DMS 273 treated with DMSO at 0.1 percent for 48 hours (cell line): ENCODE measurements around the gene TNRC6C.
"Not testable (repeated sequence)": the region's sequence is repeated elsewhere in the genome, so short reads cannot be mapped to it uniquely, and the experiment has no call there.

ENCODE experiments used
- DNase-seq: peaks from one replicate; lab custom pipeline; 2025; lab: John Stamatoyannopoulos, UW

TNRC6C gene

DNA sequence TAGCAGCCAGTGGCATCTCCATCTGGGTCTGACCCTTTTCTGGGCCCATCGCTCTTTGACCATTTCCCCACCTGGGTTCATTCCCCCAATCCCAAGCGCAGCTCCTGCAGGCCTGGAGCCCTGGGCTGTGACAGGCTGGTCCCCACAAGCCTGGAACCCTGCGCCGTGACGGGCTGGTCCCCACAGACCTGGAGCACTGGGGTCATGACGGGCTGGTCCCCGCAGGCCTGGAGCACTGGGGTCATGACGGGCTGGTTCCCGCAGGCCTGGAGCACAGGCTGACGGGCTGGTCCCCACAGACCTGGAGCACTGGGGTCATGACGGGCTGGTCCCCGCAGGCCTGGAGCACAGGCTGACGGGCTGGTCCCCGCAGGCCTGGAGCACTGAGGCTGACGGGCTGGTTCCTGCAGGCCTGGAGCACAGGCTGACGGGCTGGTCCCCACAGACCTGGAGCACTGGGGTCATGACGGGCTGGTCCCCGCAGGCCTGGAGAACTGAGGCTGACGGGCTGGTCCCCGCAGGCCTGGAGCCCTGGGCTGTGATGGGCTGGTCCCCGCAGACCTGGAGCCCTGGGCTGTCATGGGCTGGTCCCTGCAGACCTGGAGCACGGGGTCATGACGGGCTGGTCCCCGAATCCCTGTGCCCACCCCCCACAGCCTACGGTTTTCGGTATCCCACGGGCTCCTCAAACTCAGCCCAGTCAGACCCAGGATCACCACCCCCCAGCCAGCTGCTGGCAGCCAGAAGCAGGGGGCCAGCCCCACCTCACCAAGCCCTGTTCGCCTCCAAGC is 153.4 kb downstream of the TNRC6C start:
- no peak for DNase-seq

DNA sequence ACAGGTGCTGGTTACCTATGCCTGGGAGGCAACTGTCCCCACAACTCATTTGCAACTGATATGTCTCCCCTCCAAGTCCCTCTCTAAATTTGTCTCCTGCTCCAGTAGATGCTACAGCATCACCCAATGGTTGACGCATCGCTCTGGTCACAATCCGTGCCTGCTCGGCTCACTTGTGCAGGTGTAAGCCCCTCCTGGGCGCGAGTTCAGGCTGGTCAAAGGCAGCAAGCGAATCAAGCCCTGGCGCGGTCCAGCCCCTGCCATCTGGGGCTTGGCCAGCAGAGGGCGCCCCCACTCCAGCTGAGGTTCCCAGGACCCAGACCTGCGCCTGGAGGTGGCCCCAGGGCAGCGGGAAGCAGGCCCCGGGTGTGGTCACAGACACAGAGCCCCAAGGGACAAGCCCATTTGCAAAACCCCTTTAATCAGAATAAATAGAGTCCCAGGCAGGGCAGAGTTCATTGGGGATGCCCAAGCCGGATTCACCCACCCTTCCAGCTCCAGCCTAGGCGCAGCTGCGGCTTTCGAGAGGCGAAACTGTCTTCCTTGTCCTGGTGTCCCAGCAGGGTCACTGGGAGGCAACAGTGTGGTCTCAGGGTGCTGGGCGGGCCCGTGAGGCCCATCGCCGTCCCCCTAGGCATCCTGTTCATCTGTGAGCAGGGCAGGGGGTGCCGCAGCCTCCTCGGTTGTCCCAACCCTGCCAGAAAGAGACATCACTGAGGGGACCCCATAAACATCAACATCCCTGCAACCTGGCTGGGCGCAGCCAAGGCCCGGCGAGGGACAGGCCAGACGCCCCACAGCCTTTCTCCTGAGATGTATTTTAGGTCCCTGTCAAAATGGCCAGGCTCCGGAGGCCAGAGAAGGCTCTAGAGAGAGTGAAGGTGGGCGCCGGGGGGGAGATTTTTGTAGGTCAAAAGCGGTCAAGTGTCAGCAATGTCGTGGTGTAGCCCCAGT is 154.3 kb downstream of the TNRC6C start:
- DNase-seq: no peak

DNA sequence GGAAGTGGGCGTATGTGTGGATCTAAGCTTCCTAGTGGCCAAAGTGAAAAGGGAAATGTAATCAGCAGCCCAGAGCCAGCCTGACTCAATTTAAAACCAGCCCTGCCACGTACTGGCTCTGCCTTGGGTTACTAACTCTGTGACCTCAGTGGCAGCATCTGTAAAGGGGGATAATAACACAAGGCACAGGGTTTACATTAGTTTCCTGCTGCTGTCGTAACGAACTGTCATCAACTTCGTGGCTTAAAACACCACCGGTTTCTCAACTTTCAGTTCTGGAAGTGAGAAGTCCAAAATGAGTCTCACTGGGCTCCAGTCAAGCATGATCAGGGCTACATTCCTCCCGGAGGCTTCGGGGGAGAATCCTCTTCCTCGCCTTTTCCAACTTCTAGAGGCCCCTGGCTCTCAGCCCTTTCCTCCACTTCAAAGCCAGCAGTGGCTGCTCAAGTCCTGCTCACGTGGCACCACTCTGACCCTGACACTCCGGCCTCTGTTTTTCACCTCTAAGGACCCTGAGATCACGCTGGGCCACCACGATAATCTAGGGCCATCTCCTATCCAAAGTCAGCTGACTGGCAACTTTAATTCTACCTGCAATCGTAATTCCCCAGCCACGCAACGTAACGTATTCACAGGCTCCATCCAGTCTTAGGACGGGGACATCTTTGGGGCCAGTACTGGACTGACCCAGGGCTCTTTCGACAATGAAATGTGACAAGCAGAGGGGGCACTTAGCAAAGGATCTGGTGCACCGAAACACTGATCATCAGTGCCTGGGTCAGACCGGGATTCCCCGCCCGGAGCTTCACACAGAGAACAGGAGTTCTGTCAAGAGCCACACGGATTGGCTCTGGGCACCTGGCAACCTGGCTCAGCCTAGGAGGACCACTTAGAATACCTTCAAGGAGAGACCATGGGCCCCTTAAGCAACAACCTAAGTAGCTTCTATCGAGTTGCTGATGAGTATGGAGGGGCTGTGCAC is 155.6 kb downstream of the TNRC6C start:
- DNase-seq: no peak

DNA sequence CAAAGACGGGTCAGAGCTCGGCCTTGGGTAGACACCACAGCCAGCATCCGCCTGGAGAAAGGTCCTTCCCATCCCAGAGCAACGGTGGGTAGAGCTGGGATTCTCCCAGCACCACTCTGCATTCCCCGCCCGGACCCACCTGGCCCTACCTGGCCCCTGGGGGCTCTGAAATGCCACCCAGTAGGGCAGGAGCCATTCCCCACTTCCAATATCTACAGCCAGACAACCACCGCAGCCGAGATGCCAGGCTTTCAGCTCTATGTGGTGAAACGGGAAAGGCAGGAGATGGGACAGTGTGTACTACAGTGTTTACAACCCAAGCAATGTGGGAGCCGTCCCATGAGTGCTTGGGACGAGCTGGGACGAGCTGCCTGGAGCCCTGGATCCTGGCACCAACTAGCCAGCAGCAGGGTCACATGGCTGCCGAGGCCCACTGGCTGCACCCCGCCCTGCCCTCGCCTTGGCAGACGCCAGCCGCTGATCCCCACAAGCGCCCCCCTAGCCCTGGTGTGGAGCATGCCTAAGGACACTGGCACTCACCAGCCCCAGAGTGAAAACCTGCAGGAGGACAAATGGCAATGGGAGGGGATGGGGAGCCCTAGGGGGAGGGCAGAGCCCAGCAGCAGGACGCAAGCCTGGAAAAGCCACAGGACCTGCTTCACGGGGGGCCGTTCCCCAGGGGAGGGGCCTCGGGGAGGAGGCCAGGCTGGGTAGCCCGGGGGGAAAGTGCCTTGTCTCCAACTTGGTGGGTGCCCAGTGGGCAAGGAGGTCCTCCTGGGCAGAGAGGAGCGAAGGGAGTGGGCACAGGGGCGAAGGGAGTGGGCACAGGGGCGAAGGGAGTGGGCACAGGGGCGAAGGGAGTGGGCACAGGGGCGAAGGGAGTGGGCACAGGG is 156.6 kb downstream of the TNRC6C start:
- DNase-seq: no peak

DNA sequence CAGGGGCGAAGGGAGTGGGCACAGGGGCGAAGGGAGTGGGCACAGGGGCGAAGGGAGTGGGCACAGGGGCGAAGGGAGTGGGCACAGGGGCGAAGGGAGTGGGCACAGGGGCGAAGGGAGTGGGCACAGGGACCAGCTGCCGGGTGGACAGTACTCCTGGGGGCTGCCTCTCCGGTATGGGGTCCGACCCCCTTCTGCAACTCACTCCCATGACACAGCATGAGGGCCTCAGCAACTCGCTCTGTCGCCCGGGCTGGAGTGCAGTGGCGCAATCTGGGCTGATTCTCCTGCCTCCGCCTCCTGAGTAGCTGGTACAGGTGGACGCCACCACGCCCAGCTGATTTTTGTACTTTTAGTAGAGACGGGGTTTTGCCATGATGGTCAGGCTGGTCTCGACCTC is 157.3 kb downstream of the TNRC6C start:
- not testable (repeated sequence) for DNase-seq

DNA sequence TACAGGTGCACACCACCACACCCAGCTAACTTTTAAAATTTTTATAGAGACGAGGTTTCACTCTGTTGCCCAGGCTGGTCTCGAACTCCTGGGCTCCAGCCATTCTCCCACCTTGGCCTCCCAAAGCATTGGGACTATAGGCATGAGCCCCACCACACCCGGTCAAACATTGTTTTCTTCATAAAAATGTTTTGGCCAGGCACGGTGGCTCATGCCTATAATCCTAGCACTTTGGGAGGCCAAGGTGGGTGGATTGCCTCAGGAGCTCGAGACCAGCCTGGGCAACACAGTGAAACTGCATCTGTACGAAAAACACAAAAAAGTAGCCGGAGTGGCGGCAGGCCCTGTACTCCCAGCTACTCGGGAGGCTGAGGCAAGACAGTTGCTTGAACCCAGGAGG is 157.9 kb downstream of the TNRC6C start:
- DNase-seq: no peak

DNA sequence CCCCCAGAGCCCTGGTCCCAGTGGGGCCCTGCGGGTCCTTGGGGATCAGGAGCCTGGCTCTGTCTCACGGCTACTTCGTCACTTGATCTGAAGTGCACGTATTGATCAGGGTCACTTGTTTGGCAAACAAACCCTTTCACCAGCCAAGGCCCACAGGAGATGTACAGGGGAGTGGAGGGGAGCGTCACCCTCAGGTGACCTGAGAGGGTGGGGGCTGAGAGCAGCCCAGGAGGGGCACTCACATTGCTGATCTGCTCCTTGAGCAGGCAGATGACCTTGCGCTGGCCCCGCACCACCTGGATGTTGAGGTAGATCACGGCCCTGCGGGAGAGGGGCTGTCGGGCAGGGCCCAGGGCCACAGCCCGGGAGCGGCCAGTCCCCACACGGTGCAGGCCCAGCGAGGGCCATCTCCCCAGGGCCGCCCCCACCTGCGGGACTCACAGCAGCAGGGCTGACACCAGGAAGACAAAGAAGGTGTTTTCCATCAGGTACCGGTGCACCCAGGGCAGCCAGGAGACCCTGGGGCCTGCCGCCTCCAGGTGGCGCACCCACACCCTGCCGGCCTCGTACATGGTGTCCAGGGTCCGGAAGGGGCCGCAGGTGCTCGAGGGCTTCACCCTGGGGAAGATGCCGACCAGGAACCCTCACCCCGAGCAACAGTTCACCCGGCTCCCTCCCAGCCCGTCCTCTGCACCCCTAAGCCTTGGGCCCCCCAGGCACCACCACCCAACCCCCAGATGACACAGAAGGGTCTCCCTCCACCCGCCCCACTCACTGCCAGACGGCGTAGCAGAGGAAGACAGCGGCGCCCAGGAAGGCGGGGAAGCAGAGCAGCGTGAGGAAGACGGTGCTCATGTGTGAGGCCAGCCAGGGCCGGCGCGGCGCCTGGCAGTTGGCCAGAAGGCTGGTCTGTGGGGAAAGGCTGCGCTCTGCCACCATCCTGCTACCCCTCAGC is 158.8 kb downstream of the TNRC6C start:
- peak; percentile 19 for DNase-seq

DNA sequence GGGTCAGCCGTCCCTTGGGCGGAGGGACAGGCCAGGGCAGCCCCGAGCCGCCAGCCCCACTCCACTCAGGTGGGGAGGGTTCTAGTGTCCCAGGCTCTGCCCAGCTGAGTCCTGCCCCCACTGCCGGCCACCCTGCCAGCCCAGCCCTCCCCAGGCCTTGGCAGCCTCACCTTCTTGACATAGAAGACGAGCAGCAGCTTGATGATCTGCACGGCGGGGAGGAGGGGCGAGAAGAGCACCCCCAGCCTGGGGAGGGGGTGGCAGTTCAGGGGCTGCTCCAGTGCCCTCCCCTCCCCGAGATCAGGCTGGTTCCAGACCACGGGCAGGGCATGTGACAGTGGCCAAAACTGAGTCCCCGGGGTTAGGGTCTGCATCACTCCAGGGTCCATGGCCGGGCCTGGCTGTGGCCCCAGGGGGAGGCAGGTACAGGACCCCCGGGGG is 160.3 kb downstream of the TNRC6C start:
- DNase-seq: no peak

DNA sequence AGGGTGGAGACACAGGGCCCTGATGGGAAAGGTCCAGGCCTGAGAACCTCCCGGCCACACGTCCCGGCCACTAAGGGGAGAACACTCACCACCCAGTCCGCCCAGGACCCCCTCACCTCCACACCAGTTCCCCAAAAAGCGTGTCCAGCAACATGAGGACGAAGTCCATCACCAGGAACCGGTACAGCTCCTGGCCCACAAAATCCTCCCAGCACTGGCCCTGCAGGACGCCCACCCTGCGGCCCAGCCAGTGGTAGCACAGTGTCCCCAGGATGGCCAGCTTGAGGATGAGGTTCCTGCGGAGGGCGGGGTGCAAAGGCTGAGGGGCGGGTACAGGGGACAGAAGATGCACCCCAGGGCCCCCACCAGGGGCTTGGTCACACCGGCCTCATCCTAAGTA is 162.0 kb downstream of the TNRC6C start:
- DNase-seq: no peak

DNA sequence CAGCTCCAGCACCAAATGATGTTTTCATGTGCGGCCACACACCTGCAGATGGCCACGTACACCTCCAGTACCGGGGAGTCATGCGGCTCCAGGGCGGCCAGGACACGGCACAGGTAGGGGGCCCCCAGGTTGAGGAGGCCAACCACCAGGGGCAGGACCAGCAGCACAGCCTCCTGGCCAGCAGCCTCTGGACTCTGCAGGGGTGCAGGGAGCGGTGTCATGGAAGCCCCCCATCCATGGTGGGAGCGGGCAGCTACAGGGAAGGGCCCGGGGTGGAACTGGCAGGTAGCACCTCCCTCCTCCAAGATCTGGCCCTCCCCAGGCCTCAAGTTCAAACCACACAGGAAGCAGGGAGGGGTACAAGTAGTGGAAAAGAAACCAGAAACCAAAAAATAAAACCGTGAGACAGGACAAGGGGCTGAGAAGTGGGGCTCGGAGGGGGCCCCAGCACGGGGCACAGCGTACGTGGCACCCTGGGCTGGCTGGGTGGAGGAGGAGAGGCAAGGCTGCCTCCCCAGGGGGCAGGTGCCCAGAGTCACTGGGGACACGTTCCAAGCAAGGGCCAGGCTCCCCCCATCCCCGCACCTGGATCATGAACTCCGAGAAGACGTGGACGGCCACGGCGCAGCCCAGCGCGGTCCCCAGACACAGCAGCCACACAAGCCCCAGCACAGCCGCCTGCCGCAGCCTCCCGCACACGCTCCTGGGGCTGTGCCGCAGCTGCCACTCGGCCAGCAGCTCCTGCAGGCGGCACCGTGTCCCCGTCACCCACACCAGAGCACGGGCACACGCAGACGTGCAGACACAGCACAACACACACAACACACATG is 162.7 kb downstream of the TNRC6C start:
- no peak for DNase-seq

DNA sequence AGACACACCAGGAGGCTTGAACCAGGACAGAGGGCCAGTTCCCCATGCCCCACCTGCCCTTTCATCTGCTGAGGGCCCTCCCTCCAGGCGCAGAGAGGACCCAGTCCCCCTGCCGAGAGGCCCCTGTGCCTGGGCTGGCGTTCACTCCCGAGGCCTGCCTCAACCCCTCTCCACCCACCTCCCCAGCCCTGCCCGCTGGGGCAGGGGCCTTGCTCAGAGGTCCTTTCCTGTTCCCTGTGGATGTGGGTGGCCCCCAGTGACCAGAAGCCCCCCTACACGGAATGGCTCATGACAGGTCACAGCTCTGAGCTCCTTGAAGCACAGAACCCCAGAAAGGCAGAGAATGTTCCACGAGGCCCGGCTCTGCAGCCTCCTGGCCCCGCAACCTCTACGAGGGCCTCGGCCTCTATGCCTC is 163.3 kb downstream of the TNRC6C start:
- DNase-seq: no peak

DNA sequence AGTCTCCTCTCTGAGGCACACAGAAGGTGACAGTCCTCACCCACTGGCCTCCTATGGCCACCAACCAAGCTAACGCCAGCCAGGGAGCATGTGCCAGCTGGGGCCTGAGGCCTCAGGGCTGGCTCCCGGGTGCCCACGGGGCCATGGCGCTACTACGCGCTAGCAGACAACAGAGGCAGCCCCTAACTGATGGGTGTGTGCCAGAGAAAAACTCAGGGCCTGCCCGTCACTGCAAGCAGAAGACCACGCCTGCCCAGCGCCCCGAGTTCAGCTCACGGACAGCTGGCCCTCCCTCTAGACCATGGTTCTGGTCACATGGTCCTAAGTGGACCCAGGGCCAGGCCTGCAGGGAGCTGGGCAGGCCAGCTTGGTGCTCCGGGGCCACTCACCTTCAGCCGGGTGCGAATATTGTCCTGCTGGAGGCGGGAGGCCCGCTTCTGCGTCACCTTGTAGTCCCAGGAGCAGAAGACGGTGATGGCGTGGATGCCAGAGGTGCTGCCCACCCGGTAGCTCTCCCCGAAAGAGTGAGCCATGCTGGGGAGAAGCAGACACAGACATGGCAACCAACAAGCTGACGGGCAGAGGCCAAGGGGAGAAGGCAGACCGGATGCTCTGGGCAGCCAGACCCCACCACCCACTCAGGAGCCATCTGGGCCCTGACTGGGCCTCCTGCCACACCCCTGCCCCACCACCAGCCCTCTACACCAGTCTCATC is 163.9 kb downstream of the TNRC6C start:
- no peak for DNase-seq

DNA sequence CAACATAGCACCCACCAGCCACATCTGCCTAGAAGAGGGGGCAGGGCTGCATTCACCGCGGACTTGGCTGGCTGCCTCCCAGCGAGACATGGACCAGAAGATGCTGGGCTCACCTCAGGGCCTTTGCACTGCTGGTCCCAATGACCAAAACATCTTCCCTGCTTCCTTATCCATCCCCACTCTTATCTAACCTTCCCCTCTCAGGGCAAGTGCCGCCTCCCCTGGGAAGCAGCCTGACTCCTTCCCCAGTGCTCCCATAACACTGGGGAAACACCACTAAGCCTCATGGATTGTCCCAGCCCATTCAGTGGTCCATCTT is 164.4 kb downstream of the TNRC6C start:
- no peak for DNase-seq

DNA sequence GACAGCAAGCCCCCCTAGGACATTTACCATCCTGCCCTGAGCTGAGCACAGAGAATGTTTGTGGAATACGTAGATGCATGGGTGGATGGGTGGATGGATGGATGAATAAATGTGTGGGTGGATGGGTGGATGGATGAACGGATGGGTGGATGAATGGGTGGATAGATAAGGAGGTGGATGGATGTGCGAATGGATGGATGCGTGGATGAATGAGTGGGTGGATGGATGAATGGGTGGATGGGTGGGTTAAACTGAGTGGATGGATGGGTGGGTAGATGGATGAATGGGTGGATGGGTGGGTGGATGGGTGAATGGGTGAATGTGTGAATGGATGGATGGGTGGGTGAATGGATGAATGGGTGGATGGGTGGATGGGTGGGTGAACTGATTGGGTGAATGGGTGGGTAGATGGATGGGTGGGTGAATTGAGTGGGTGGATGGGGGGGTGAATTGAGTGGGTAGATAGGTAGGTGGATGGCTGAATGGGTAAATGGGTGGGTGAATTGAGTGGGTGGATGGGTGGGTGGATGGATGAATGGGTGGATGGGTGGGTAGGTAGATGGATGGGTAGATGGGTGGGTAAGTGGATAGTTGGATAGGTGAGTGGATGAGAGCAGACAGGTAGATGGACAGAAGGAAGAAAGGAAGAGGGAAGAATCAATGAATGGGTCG is 164.9 kb downstream of the TNRC6C start:
- DNase-seq: no peak

DNA sequence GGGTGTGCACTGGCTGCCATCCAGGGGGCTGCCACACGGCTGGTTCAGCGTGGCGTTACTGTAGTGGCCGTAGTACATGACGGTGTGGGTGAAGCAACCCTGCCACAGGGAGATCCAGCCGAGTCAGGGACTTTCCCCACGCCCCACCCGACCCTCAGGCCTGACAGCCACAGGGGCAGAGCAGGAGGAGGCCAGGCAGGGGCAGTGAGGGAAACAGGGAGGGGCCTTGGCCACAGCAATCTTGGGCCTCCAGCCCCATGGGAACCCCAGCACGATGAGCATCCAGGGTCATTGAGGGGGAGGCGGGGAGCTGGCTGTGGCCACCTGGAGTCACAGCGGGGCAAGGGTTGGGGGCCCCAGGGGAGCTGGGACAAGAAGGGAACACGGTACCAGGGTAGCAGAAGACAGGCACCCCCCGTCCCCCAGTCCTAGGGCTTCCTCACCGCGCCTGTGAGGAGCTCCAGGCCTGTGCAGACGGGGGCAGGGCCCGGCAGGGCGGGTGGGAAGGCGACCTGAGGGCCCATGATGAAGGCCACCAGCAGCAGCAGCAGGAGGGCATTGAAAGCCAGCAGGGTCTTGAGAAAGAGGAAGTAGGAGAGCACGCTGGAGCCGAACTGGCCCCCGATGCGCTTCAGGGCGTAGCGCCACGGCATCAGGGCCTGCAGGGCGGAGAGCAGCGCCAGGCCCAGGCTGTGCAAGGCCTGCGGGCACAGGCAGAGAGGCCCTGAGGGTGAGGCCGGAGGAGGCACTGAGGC is 165.8 kb downstream of the TNRC6C start:
- no peak for DNase-seq

DNA sequence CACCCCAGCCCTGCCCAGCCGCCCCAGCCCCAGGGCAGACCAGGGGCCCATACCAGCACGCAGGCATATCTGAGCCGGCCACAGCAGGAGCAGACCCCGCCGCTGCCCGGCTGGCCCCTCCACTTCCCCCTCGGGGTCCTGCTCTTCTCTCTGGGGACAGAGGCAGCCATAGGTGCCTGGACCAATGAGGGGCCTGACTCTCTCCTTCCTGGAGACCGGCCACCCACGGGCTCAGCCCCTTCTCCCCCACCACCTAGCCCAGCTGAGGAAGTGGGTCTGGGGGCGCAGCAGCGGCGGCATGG is 166.3 kb downstream of the TNRC6C start:
- DNase-seq: no peak
